CD4-positive, alpha-beta T cell treated with Interleukin-15 for 4 hours (primary cell): ENCODE results near the gene CDH2.

Source experiments
- DNase-seq: peaks from one replicate; pipeline ENCODE4 v3.0.0-alpha.2; 2020; ENCODE audit warnings: low spot score

Gene CDH2

GRCh38 chr18:28043631-28044030 is 133.3 kb downstream of the CDH2 start:
- no peak for DNase-seq

GRCh38 chr18:28041366-28041765 is 135.6 kb downstream of the CDH2 start:
- DNase-seq: no peak

GRCh38 chr18:28040716-28041115 is 136.2 kb downstream of the CDH2 start:
- no peak for DNase-seq

- no peak for DNase-seq
Observed at GRCh38 chr18:28040211-28040610, 136.7 kb downstream of the CDH2 start.

- no peak for DNase-seq
Observed at GRCh38 chr18:28039691-28040090, 137.2 kb downstream of the CDH2 start.

- DNase-seq: no peak
Observed at GRCh38 chr18:28039078-28039477, 137.9 kb downstream of the CDH2 start.

- no peak for DNase-seq
Observed at GRCh38 chr18:28036488-28036887, 140.4 kb downstream of the CDH2 start.

- DNase-seq: no peak
Observed at GRCh38 chr18:28034567-28034966, 142.4 kb downstream of the CDH2 start.

- no peak for DNase-seq
Observed at GRCh38 chr18:28032177-28032576, 144.8 kb downstream of the CDH2 start.

GRCh38 chr18:28030458-28030857 is 146.5 kb downstream of the CDH2 start:
- no peak for DNase-seq

- DNase-seq: no peak
Observed at GRCh38 chr18:28027755-28028154, 149.2 kb downstream of the CDH2 start.

- DNase-seq: no peak
Observed at GRCh38 chr18:28019425-28020108, 157.4 kb downstream of the CDH2 start.

GRCh38 chr18:28018351-28018750 is 158.6 kb downstream of the CDH2 start:
- DNase-seq: no peak

GRCh38 chr18:28015671-28016070 is 161.3 kb downstream of the CDH2 start:
- no peak for DNase-seq

GRCh38 chr18:28013066-28013465 is 163.9 kb downstream of the CDH2 start:
- no peak for DNase-seq

GRCh38 chr18:28012336-28012735 is 164.6 kb downstream of the CDH2 start:
- DNase-seq: no peak

- DNase-seq: no peak
Observed at GRCh38 chr18:28009589-28009988, 167.3 kb downstream of the CDH2 start.

- no peak for DNase-seq
Observed at GRCh38 chr18:28007841-28008240, 169.1 kb downstream of the CDH2 start.

GRCh38 chr18:28005164-28005563 is 171.8 kb downstream of the CDH2 start:
- DNase-seq: no peak

GRCh38 chr18:28004606-28005005 is 172.3 kb downstream of the CDH2 start:
- DNase-seq: no peak

GRCh38 chr18:28003451-28003850 is 173.5 kb downstream of the CDH2 start:
- DNase-seq: no peak

- no peak for DNase-seq
Observed at GRCh38 chr18:28002841-28003240, 174.1 kb downstream of the CDH2 start.

- no peak for DNase-seq
Observed at GRCh38 chr18:27996801-27997272, 180.1 kb downstream of the CDH2 start.

GRCh38 chr18:27995770-27996502 is 181.0 kb downstream of the CDH2 start:
- DNase-seq: no peak
